WTC11 (cell line): Measurements from ENCODE around the gene SYT15. TPM values are rescaled to one million over a fixed set of nuclear protein-coding genes. Genes with fewer than 3 reads are reported as not detected.

ENCODE experiments used
- ATAC-seq: fragments of 200-7000 bp; cut with Tn5 transposase; 2 replicates; pipeline ENCODE4 v1.10.0; 2021; ENCODE audit warnings: mild to moderate bottlenecking, moderate library complexity
- CTCF ChIA-PET: fragments of 300-600 bp; sonication (Branson Sonifier 250); formaldehyde crosslinking; loops from one replicate; lab custom pipeline; 2021; ENCODE audit warnings: antibody characterized with exemption; lab: Charles Lee
- POLR2A ChIA-PET: fragments of 350-600 bp; sonication (Branson Sonifier 250); formaldehyde crosslinking; loops from one replicate; lab custom pipeline; 2021; ENCODE audit warnings: antibody characterized with exemption; lab: Charles Lee
- DNase-seq: peaks from one replicate; pipeline ENCODE4 v3.0.0; 2021; ENCODE audit warnings: low spot score
- H3K27ac Mint-ChIP-seq: 2 replicates; pipeline ENCODE4 v1.8.0; 2021; ENCODE audit warnings: mixed read lengths
- H3K27me3 Mint-ChIP-seq: 2 replicates; pipeline ENCODE4 v1.8.0; 2021; ENCODE audit warnings: low read depth, mild to moderate bottlenecking, moderate library complexity, mixed read lengths
- H3K36me3 Mint-ChIP-seq: 2 replicates; pipeline ENCODE4 v1.8.0; 2021; ENCODE audit warnings: mixed read lengths
- H3K4me1 Mint-ChIP-seq: 2 replicates; pipeline ENCODE4 v1.8.0; 2022; ENCODE audit warnings: mixed read lengths
- H3K4me3 Mint-ChIP-seq: 2 replicates; pipeline ENCODE4 v1.8.0; 2021; ENCODE audit warnings: mild to moderate bottlenecking, moderate library complexity, mixed read lengths
- H3K9me3 Mint-ChIP-seq: 2 replicates; pipeline ENCODE4 v1.8.0; 2021; ENCODE audit warnings: mixed read lengths
- CREB1 ChIP-seq: sonication (generic); formaldehyde crosslinking; IDR thresholded peaks from 2 replicates; pipeline ENCODE4 v1.8.0; 2023; ENCODE audit warnings: mild to moderate bottlenecking, missing genetic modification reagents
- ELF4 ChIP-seq: sonication (generic); formaldehyde crosslinking; IDR thresholded peaks from 2 replicates; pipeline ENCODE4 v1.8.1; 2022; ENCODE audit warnings: low read depth, mild to moderate bottlenecking, moderate library complexity, missing genetic modification reagents
- ESRRA ChIP-seq: sonication (generic); formaldehyde crosslinking; IDR thresholded peaks from 2 replicates; pipeline ENCODE4 v1.8.1; 2022; ENCODE audit warnings: mild to moderate bottlenecking, missing genetic modification reagents, borderline replicate concordance
- JAZF1 ChIP-seq: fragments of 250-450 bp; sonication (Bioruptor Pico); IDR thresholded peaks from 2 replicates; pipeline ENCODE4 v1.9.0; 2021; ENCODE audit warnings: moderate library complexity, mild to moderate bottlenecking, inconsistent platforms
- NR2C2 ChIP-seq: sonication (generic); formaldehyde crosslinking; IDR thresholded peaks from 2 replicates; pipeline ENCODE4 v1.8.0; 2022; ENCODE audit warnings: mild to moderate bottlenecking, missing genetic modification reagents
- PRRX2 ChIP-seq: fragments of 250-450 bp; sonication (Bioruptor Pico); IDR thresholded peaks from 2 replicates; pipeline ENCODE4 v1.8.0; 2021; ENCODE audit warnings: mild to moderate bottlenecking
- RELA ChIP-seq: sonication (generic); formaldehyde crosslinking; IDR thresholded peaks from 2 replicates; pipeline ENCODE4 v1.8.1; 2022; ENCODE audit warnings: missing genetic modification reagents, mild to moderate bottlenecking, borderline replicate concordance
- ZNF121 ChIP-seq: sonication (generic); formaldehyde crosslinking; IDR thresholded peaks from 2 replicates; pipeline ENCODE4 v1.8.0; 2023; ENCODE audit warnings: missing genetic modification reagents
- ZNF232 ChIP-seq: sonication (generic); formaldehyde crosslinking; IDR thresholded peaks from 2 replicates; pipeline ENCODE4 v1.8.0; 2022; ENCODE audit warnings: mild to moderate bottlenecking, missing genetic modification reagents
- ZNF317 ChIP-seq: sonication (generic); formaldehyde crosslinking; IDR thresholded peaks from 2 replicates; pipeline ENCODE4 v1.8.1; 2023; ENCODE audit warnings: low read depth, mild to moderate bottlenecking, moderate library complexity, missing genetic modification reagents, borderline replicate concordance
- ZNF416 ChIP-seq: fragments of 250-450 bp; sonication (Bioruptor Pico); IDR thresholded peaks from 2 replicates; pipeline ENCODE4 v1.9.0; 2021; ENCODE audit warnings: mild to moderate bottlenecking, inconsistent platforms
- ZNF671 ChIP-seq: fragments of 250-450 bp; sonication (Bioruptor Pico); IDR thresholded peaks from 2 replicates; pipeline ENCODE4 v1.8.0; 2021; ENCODE audit warnings: mild to moderate bottlenecking
- total RNA-seq: library from RNA; stranded (reverse); gene quantifications from 3 replicates; pipeline ENCODE4 v1.2.3, GENCODE V29; 2021
- TF ChIP-seq, protein P1 (sequence below): sonication (generic); formaldehyde crosslinking; IDR thresholded peaks from 2 replicates; pipeline ENCODE4 v1.8.1; 2023; ENCODE audit warnings: mild to moderate bottlenecking, missing genetic modification reagents, moderate library complexity
- TF ChIP-seq, protein P2 (sequence below): sonication (generic); formaldehyde crosslinking; IDR thresholded peaks from 2 replicates; pipeline ENCODE4 v1.8.1; 2022; ENCODE audit warnings: low read depth, mild to moderate bottlenecking, moderate library complexity, missing genetic modification reagents, borderline replicate concordance
- TF ChIP-seq, protein P3 (sequence below): sonication (generic); formaldehyde crosslinking; IDR thresholded peaks from 2 replicates; pipeline ENCODE4 v1.8.1; 2023; ENCODE audit warnings: mild to moderate bottlenecking, missing genetic modification reagents, moderate library complexity
- TF ChIP-seq, protein P4 (sequence below): sonication (generic); formaldehyde crosslinking; IDR thresholded peaks from 2 replicates; pipeline ENCODE4 v1.8.1; 2023; ENCODE audit warnings: mild to moderate bottlenecking, missing genetic modification reagents
- TF ChIP-seq, protein P5 (sequence below): fragments of 250-450 bp; sonication (Bioruptor Pico); IDR thresholded peaks from 2 replicates; pipeline ENCODE4 v1.9.0; 2021; ENCODE audit warnings: moderate library complexity, mild to moderate bottlenecking, inconsistent platforms, borderline replicate concordance
- TF ChIP-seq, protein P6 (sequence below): sonication (generic); formaldehyde crosslinking; IDR thresholded peaks from 2 replicates; pipeline ENCODE4 v1.8.1; 2023; ENCODE audit warnings: mild to moderate bottlenecking, moderate library complexity, missing genetic modification reagents
- TF ChIP-seq, protein P7 (sequence below): fragments of 250-450 bp; sonication (Bioruptor Pico); conservative IDR thresholded peaks from 2 replicates; pipeline ENCODE4 v1.9.0; 2021; ENCODE audit warnings: mild to moderate bottlenecking
- TF ChIP-seq, protein P8 (sequence below): fragments of 250-450 bp; sonication (Bioruptor Pico); IDR thresholded peaks from 2 replicates; pipeline ENCODE4 v1.9.0; 2021; ENCODE audit warnings: mild to moderate bottlenecking, borderline replicate concordance

SYT15 gene
- total RNA-seq, 1 experiment from 2014 or later: 1.5 TPM

DNA sequence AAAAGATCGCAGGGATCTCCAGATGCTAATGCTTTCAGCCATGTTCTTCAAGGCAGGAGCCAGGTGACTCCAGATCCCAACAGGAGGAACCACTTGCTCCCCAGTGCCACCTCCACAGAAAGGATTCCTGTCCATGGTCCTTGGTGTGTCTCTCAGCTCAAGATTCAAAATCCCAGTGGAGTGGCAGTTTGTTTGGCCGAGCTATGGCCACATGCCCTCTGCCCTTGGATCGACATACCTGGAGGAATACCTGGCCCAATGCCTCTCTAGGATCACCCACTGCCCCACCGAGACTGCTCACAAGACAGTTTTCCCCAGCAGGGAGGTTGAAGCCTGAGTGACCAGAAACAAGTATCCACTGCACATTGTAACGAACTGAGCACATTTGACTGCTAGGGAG, 18.5 kb upstream of the SYT15 start:
- no peaks in the 10 kb centered on the region; the same call in none of the 2 replicates for H3K27me3 Mint-ChIP-seq
- H3K4me3 Mint-ChIP-seq: no peak overlapping the region
- TF ChIP-seq NR2C2 (CRISPR knock-in tag) (no peak), RELA (CRISPR knock-in tag) (no peak), ZNF416 (CRISPR knock-in tag) (no peak), PRRX2 (CRISPR knock-in tag) (no peak), ZNF671 (no peak), ESRRA (CRISPR knock-in tag) (no peak), ELF4 (CRISPR knock-in tag) (no peak), ZNF121 (no peak), JAZF1 (CRISPR knock-in tag) (no peak), CREB1 (CRISPR knock-in tag) (no peak)
- TF ChIP-seq, protein P1, sequence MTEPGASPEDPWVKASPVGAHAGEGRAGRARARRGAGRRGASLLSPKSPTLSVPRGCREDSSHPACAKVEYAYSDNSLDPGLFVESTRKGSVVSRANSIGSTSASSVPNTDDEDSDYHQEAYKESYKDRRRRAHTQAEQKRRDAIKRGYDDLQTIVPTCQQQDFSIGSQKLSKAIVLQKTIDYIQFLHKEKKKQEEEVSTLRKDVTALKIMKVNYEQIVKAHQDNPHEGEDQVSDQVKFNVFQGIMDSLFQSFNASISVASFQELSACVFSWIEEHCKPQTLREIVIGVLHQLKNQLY (CRISPR knock-in tag): no peak
- TF ChIP-seq, protein P2, sequence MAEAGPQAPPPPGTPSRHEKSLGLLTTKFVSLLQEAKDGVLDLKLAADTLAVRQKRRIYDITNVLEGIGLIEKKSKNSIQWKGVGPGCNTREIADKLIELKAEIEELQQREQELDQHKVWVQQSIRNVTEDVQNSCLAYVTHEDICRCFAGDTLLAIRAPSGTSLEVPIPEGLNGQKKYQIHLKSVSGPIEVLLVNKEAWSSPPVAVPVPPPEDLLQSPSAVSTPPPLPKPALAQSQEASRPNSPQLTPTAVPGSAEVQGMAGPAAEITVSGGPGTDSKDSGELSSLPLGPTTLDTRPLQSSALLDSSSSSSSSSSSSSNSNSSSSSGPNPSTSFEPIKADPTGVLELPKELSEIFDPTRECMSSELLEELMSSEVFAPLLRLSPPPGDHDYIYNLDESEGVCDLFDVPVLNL: no peak
- TF ChIP-seq, protein P3, sequence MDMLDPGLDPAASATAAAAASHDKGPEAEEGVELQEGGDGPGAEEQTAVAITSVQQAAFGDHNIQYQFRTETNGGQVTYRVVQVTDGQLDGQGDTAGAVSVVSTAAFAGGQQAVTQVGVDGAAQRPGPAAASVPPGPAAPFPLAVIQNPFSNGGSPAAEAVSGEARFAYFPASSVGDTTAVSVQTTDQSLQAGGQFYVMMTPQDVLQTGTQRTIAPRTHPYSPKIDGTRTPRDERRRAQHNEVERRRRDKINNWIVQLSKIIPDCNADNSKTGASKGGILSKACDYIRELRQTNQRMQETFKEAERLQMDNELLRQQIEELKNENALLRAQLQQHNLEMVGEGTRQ: no peak
- TF ChIP-seq, protein P4, sequence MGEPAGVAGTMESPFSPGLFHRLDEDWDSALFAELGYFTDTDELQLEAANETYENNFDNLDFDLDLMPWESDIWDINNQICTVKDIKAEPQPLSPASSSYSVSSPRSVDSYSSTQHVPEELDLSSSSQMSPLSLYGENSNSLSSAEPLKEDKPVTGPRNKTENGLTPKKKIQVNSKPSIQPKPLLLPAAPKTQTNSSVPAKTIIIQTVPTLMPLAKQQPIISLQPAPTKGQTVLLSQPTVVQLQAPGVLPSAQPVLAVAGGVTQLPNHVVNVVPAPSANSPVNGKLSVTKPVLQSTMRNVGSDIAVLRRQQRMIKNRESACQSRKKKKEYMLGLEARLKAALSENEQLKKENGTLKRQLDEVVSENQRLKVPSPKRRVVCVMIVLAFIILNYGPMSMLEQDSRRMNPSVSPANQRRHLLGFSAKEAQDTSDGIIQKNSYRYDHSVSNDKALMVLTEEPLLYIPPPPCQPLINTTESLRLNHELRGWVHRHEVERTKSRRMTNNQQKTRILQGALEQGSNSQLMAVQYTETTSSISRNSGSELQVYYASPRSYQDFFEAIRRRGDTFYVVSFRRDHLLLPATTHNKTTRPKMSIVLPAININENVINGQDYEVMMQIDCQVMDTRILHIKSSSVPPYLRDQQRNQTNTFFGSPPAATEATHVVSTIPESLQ (CRISPR knock-in tag): no peak
- peaks cover 9% of the 10 kb centered on the region for H3K4me1 Mint-ChIP-seq
- DNase-seq (no peak), ATAC-seq (no peak)
- H3K36me3 Mint-ChIP-seq: no peaks in the 10 kb centered on the region
- POLR2A ChIA-PET: no interaction called here
- H3K27ac Mint-ChIP-seq: no peak overlapping the region
- CTCF ChIA-PET: interaction anchor here (1.2 kb wide), 1 partner anchor 15 kb away, joined by 7 read pairs; no protein-coding TSS in a partner anchor
- H3K9me3 Mint-ChIP-seq: no peaks in the 10 kb centered on the region

DNA sequence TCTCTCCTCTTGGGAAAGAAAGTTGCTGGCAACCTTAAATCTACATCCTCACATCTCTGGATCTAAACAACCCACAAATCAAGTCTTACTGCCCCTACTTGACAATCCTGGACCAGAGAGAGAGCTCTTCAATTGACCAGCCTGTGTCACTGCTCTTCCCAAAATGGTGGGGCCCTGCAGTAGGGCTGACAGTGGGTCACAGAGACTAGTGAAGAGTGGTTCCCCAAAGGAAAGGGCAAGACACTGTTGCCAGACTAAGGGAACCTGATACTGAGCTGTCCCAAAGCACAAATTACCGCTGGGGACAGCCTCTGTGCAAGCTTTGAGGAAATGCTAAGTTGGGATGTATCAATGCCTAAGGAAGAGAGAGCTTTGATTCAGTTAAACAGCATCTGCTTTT, 18.0 kb upstream of the SYT15 start:
- H3K9me3 Mint-ChIP-seq: no peaks in the 10 kb centered on the region
- peak; percentile 7 for DNase-seq
- H3K4me1 Mint-ChIP-seq: peaks cover 9% of the 10 kb centered on the region
- no peaks in the 10 kb centered on the region for H3K36me3 Mint-ChIP-seq
- ChIA-PET CTCF (interaction anchor here (1.2 kb wide), 1 partner anchor 16 kb away, joined by 7 read pairs; no protein-coding TSS in a partner anchor), POLR2A (no interaction called here)
- no peak overlapping the region for H3K27ac Mint-ChIP-seq
- no peaks in the 10 kb centered on the region; the same call in none of the 2 replicates for H3K27me3 Mint-ChIP-seq
- no peak for ATAC-seq
- H3K4me3 Mint-ChIP-seq: no peak overlapping the region
- no peak for TF ChIP-seq ZNF232
- TF ChIP-seq, protein P5, sequence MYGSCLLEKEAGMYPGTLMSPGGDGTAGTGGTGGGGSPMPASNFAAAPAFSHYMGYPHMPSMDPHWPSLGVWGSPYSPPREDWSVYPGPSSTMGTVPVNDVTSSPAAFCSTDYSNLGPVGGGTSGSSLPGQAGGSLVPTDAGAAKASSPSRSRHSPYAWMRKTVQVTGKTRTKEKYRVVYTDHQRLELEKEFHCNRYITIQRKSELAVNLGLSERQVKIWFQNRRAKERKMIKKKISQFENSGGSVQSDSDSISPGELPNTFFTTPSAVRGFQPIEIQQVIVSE (CRISPR knock-in tag): no peak
- TF ChIP-seq, protein P6, sequence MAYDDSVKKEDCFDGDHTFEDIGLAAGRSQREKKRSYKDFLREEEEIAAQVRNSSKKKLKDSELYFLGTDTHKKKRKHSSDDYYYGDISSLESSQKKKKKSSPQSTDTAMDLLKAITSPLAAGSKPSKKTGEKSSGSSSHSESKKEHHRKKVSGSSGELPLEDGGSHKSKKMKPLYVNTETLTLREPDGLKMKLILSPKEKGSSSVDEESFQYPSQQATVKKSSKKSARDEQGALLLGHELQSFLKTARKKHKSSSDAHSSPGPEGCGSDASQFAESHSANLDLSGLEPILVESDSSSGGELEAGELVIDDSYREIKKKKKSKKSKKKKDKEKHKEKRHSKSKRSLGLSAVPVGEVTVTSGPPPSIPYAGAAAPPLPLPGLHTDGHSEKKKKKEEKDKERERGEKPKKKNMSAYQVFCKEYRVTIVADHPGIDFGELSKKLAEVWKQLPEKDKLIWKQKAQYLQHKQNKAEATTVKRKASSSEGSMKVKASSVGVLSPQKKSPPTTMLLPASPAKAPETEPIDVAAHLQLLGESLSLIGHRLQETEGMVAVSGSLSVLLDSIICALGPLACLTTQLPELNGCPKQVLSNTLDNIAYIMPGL: no peak
- TF ChIP-seq, protein P2: no peak
- TF ChIP-seq ZNF671: no peak
- TF ChIP-seq, protein P7, sequence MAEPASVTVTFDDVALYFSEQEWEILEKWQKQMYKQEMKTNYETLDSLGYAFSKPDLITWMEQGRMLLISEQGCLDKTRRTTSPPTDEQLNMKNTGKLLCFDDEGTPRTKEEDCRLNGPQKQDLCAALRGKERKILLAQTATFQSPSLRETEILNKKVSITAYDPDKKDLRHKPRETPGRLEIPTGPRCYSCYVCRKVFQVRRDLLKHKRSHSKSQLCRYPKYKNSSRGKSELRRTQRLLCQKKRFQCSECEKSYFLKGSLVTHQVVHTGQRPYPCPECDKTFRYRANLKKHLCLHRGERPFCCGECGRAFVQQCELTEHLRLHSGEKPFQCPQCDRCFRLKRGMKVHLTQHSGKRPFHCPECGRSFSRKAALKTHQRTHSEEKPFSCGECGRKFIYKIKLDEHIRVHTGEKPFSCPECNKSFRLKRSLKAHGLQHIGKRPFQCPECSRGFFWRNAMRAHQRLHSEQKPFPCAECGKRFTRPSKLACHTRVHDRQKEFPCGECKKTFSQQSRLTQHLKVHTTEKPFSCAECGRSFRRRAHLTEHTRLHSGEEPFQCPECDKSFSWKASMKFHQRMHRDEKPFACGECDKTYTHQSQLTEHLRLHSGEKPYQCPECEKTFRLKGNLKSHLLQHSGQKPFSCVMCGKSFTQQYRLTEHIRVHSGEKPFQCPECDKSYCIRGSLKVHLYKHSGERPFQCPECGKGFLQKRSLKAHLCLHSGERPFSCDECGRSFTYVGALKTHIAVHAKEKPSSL (CRISPR knock-in tag): no peak
- TF ChIP-seq ZNF317 (CRISPR knock-in tag): no peak
- TF ChIP-seq, protein P8, sequence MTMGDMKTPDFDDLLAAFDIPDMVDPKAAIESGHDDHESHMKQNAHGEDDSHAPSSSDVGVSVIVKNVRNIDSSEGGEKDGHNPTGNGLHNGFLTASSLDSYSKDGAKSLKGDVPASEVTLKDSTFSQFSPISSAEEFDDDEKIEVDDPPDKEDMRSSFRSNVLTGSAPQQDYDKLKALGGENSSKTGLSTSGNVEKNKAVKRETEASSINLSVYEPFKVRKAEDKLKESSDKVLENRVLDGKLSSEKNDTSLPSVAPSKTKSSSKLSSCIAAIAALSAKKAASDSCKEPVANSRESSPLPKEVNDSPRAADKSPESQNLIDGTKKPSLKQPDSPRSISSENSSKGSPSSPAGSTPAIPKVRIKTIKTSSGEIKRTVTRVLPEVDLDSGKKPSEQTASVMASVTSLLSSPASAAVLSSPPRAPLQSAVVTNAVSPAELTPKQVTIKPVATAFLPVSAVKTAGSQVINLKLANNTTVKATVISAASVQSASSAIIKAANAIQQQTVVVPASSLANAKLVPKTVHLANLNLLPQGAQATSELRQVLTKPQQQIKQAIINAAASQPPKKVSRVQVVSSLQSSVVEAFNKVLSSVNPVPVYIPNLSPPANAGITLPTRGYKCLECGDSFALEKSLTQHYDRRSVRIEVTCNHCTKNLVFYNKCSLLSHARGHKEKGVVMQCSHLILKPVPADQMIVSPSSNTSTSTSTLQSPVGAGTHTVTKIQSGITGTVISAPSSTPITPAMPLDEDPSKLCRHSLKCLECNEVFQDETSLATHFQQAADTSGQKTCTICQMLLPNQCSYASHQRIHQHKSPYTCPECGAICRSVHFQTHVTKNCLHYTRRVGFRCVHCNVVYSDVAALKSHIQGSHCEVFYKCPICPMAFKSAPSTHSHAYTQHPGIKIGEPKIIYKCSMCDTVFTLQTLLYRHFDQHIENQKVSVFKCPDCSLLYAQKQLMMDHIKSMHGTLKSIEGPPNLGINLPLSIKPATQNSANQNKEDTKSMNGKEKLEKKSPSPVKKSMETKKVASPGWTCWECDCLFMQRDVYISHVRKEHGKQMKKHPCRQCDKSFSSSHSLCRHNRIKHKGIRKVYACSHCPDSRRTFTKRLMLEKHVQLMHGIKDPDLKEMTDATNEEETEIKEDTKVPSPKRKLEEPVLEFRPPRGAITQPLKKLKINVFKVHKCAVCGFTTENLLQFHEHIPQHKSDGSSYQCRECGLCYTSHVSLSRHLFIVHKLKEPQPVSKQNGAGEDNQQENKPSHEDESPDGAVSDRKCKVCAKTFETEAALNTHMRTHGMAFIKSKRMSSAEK (CRISPR knock-in tag): no peak
